Measurements from ENCODE around the gene ATXN10.

- TF ChIP-seq, protein P1, sequence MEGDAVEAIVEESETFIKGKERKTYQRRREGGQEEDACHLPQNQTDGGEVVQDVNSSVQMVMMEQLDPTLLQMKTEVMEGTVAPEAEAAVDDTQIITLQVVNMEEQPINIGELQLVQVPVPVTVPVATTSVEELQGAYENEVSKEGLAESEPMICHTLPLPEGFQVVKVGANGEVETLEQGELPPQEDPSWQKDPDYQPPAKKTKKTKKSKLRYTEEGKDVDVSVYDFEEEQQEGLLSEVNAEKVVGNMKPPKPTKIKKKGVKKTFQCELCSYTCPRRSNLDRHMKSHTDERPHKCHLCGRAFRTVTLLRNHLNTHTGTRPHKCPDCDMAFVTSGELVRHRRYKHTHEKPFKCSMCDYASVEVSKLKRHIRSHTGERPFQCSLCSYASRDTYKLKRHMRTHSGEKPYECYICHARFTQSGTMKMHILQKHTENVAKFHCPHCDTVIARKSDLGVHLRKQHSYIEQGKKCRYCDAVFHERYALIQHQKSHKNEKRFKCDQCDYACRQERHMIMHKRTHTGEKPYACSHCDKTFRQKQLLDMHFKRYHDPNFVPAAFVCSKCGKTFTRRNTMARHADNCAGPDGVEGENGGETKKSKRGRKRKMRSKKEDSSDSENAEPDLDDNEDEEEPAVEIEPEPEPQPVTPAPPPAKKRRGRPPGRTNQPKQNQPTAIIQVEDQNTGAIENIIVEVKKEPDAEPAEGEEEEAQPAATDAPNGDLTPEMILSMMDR (IDR thresholded peaks at IDR 0.05), result no peak
- TF ChIP-seq POLR2AphosphoS5 (IDR thresholded peaks at IDR 0.05) (no peak), POLR2A (IDR thresholded peaks at IDR 0.05) (no peak), EP300 (IDR thresholded peaks at IDR 0.05) (no peak)
Measured at GRCh38 chr22:45843986-45844385, 172.4 kb downstream of the ATXN10 start.
